ENCODE results near the gene UBE2Q1.
A peak's percentile ranks its signal among the peaks of the same experiment; 100 is the strongest.

UBE2Q1 gene

GRCh38 chr1:154557939-154558719 lies at the start of gene UBE2Q1:
Gene UBE2Q1 (minus strand): TSS chr1:154558662. CDS start chr1:154558553, 109 bp downstream.
- DNase-seq (ENCODE audit: low spot score), result no peak

GRCh38 chr1:154607609-154608396 lies 49.3 kb upstream of the UBE2Q1 start, which contains the start of gene ADAR:
Gene ADAR (minus strand): TSS chr1:154608186. CDS start chr1:154608006, 180 bp downstream.
- peak; percentile 85 for DNase-seq (ENCODE audit: low spot score)

- DNase-seq (ENCODE audit: low spot score), result no peak
Observed at GRCh38 chr1:154607106-154607608, 48.7 kb upstream of the UBE2Q1 start.

GRCh38 chr1:154605534-154605933 lies 47.1 kb upstream of the UBE2Q1 start:
- DNase-seq (ENCODE audit: low spot score), result no peak

GRCh38 chr1:154603317-154603716 lies 44.9 kb upstream of the UBE2Q1 start:
- DNase-seq (ENCODE audit: low spot score), result no peak

GRCh38 chr1:154599658-154600057 lies 41.2 kb upstream of the UBE2Q1 start:
- no peak for DNase-seq (ENCODE audit: low spot score)

- no peak for DNase-seq (ENCODE audit: low spot score)
Observed at GRCh38 chr1:154598871-154599635, 40.6 kb upstream of the UBE2Q1 start.

- DNase-seq (ENCODE audit: low spot score), result no peak
Observed at GRCh38 chr1:154595621-154596020, 37.2 kb upstream of the UBE2Q1 start.

GRCh38 chr1:154594811-154595210 lies 36.3 kb upstream of the UBE2Q1 start:
- DNase-seq (ENCODE audit: low spot score), result no peak

- DNase-seq (ENCODE audit: low spot score), result no peak
Observed at GRCh38 chr1:154593390-154593789, 34.9 kb upstream of the UBE2Q1 start.

GRCh38 chr1:154591206-154591605 lies 32.7 kb upstream of the UBE2Q1 start:
- DNase-seq (ENCODE audit: low spot score), result no peak

- DNase-seq (ENCODE audit: low spot score), result no peak
Observed at GRCh38 chr1:154590756-154591155, 32.3 kb upstream of the UBE2Q1 start.

- no peak for DNase-seq (ENCODE audit: low spot score)
Observed at GRCh38 chr1:154589780-154590179, 31.3 kb upstream of the UBE2Q1 start.

GRCh38 chr1:154586641-154587040 lies 28.2 kb upstream of the UBE2Q1 start:
- DNase-seq (ENCODE audit: low spot score), result no peak

- DNase-seq (ENCODE audit: low spot score), result no peak
Observed at GRCh38 chr1:154586231-154586630, 27.8 kb upstream of the UBE2Q1 start.

- no peak for DNase-seq (ENCODE audit: low spot score)
Observed at GRCh38 chr1:154584267-154584994, 26.0 kb upstream of the UBE2Q1 start.

GRCh38 chr1:154583773-154584172 lies 25.3 kb upstream of the UBE2Q1 start:
- DNase-seq (ENCODE audit: low spot score), result no peak

GRCh38 chr1:154582885-154583284 lies 24.4 kb upstream of the UBE2Q1 start:
- DNase-seq (ENCODE audit: low spot score), result no peak

- no peak for DNase-seq (ENCODE audit: low spot score)
Observed at GRCh38 chr1:154581766-154582165, 23.3 kb upstream of the UBE2Q1 start.

- DNase-seq (ENCODE audit: low spot score), result no peak
Observed at GRCh38 chr1:154579374-154579773, 20.9 kb upstream of the UBE2Q1 start.

GRCh38 chr1:154578058-154578418 lies 19.6 kb upstream of the UBE2Q1 start:
- DNase-seq (ENCODE audit: low spot score), result no peak
